ENCODE results near the gene MORC2. TPM values are rescaled to one million over a fixed set of nuclear protein-coding genes. Genes with fewer than 3 reads are reported as not detected.

The MORC2 gene
- total and polyA plus RNA-seq, 10 donors, result 18.2 to 24.7 (median 22.0) TPM

GRCh38 chr22:30885001-30885366 lies 83.6 kb downstream of the MORC2 start:
- WGBS, 5 donors, result 77 to 91% (median 87%) methylated on average over 3 to 5 of the region's 5 CpGs
- Histone ChIP-seq H3K4me1 (peaks cover 0 to 8% (median 0%) of the 10 kb centered on the region in 6 donors), H3K27me3 (replicated peaks in 1 of 7) (no peaks in the 10 kb centered on the region), H3K4me3 (no peak overlapping the region), H3K36me3 (peaks cover 0 to 30% (median 9%) of the 10 kb centered on the region in 6 donors), H3K9me3 (no peaks in the 10 kb centered on the region), H3K27ac (no peak overlapping the region)
- no peak for TF ChIP-seq POLR2A (IDR thresholded peaks at IDR 0.05)
- no peak for TF ChIP-seq POLR2AphosphoS5 (IDR thresholded peaks at IDR 0.05)
- TF ChIP-seq, protein P1, sequence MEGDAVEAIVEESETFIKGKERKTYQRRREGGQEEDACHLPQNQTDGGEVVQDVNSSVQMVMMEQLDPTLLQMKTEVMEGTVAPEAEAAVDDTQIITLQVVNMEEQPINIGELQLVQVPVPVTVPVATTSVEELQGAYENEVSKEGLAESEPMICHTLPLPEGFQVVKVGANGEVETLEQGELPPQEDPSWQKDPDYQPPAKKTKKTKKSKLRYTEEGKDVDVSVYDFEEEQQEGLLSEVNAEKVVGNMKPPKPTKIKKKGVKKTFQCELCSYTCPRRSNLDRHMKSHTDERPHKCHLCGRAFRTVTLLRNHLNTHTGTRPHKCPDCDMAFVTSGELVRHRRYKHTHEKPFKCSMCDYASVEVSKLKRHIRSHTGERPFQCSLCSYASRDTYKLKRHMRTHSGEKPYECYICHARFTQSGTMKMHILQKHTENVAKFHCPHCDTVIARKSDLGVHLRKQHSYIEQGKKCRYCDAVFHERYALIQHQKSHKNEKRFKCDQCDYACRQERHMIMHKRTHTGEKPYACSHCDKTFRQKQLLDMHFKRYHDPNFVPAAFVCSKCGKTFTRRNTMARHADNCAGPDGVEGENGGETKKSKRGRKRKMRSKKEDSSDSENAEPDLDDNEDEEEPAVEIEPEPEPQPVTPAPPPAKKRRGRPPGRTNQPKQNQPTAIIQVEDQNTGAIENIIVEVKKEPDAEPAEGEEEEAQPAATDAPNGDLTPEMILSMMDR (IDR thresholded peaks at IDR 0.05 in 8 of 11, conservative IDR thresholded peaks at IDR 0.05 in 3 of 11), result no peak
- intact Hi-C loops (cut with DNase I; ENCODE audit: low total_unique reads), result no loop called here
- DNase-seq, result peak; percentile 42

GRCh38 chr22:30884211-30885000 lies 84.2 kb downstream of the MORC2 start:
- TF ChIP-seq POLR2AphosphoS5 (IDR thresholded peaks at IDR 0.05) (no peak), POLR2A (IDR thresholded peaks at IDR 0.05) (no peak)
- TF ChIP-seq, protein P1 (IDR thresholded peaks at IDR 0.05 in 8 of 11, conservative IDR thresholded peaks at IDR 0.05 in 3 of 11), result no peak
- WGBS, 5 donors, result 92 to 96% (median 93%) methylated on average over 10 to 18 of the region's 18 CpGs
- Histone ChIP-seq H3K36me3 (peaks cover 0 to 24% (median 6%) of the 10 kb centered on the region in 6 donors), H3K27me3 (replicated peaks in 1 of 7) (no peaks in the 10 kb centered on the region), H3K27ac (no peak overlapping the region), H3K9me3 (no peaks in the 10 kb centered on the region), H3K4me3 (no peak overlapping the region), H3K4me1 (peaks cover 0 to 8% (median 0%) of the 10 kb centered on the region in 6 donors)
- intact Hi-C loops (cut with DNase I; ENCODE audit: low total_unique reads), result no loop called here
- DNase-seq, result peak; percentile 57

GRCh38 chr22:30883586-30884145 lies 84.9 kb downstream of the MORC2 start:
- no peak overlapping the region for H3K4me3 ChIP-seq
- no peaks in the 10 kb centered on the region for H3K27me3 ChIP-seq (replicated peaks in 1 of 7)
- TF ChIP-seq POLR2A (IDR thresholded peaks at IDR 0.05), result no peak
- no peak for TF ChIP-seq POLR2AphosphoS5 (IDR thresholded peaks at IDR 0.05)
- TF ChIP-seq, protein P1 (IDR thresholded peaks at IDR 0.05 in 8 of 11, conservative IDR thresholded peaks at IDR 0.05 in 3 of 11), result no peak
- H3K4me1 ChIP-seq, result peaks cover 0 to 8% (median 0%) of the 10 kb centered on the region in 6 donors
- intact Hi-C loops (cut with DNase I; ENCODE audit: low total_unique reads), result no loop called here
- peaks cover 0 to 17% (median 0%) of the 10 kb centered on the region in 6 donors for H3K36me3 ChIP-seq
- H3K27ac ChIP-seq, result no peak overlapping the region
- WGBS, 5 donors, result 87 to 95% (median 92%) methylated on average over 4 to 7 of the region's 7 CpGs
- H3K9me3 ChIP-seq, result no peaks in the 10 kb centered on the region
- DNase-seq, result no peak

DNA sequence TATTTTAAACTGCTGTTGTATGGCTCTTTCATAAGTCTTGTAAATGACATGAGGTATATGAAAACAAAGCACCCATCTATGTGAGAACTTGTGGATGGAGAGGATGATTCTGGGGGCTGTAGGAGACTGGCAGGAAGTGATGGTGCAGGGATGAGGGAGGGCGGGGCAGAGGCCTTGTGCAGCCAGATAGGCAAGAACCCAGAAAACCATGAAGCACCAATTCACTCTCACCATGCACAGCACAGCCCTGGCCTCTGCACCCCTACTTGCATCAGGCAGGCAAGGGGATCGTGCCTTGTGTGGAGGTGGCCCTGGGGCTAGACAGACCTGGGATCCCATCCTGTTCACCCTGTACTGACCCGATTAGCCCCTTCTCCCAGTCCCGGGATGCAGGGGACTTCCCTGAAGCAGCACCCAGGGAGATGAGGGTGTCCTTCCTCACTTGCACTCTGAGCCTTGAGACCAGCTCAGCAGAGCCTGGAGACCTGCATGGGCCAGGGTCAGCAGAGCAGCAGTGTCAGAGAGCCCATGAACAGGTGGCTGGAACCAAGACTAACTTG lies 85.5 kb downstream of the MORC2 start:
- H3K27me3 ChIP-seq (replicated peaks in 1 of 7), result no peaks in the 10 kb centered on the region
- intact Hi-C loops (cut with DNase I; ENCODE audit: low total_unique reads), result no loop called here
- H3K36me3 ChIP-seq, result peaks cover 0 to 11% (median 0%) of the 10 kb centered on the region in 6 donors
- peak; percentile 48 for DNase-seq
- H3K9me3 ChIP-seq, result no peaks in the 10 kb centered on the region
- no peak overlapping the region for H3K27ac ChIP-seq
- H3K4me1 ChIP-seq, result peaks cover 0 to 13% (median 0%) of the 10 kb centered on the region in 6 donors
- no peak overlapping the region for H3K4me3 ChIP-seq
- WGBS, 5 donors, result 90 to 97% (median 94%) methylated on average over 2 to 4 of the region's 4 CpGs
- TF ChIP-seq POLR2AphosphoS5 (IDR thresholded peaks at IDR 0.05) (no peak), POLR2A (IDR thresholded peaks at IDR 0.05) (no peak)
- TF ChIP-seq, protein P1 (IDR thresholded peaks at IDR 0.05 in 8 of 11, conservative IDR thresholded peaks at IDR 0.05 in 3 of 11), result no peak
